Stimulated activated naive CD8-positive, alpha-beta T cell treated with anti-CD3 and anti-CD28 coated beads, Interleukin-15, amount 100 ng/mL, for 72 hours (primary cell): ENCODE data around the gene RREB1.
"Not testable (repeated sequence)": the region's sequence is repeated elsewhere in the genome, so short reads cannot be mapped to it uniquely, and the experiment has no call there.

Source experiments
- ATAC-seq: fragments of 150-1000 bp; cut with Tn5 transposase; 2 replicates; pipeline ENCODE4 v1.10.0; 2021; ENCODE audit warnings: mild to moderate bottlenecking, moderate library complexity
- DNase-seq, 2 donors: peaks; one replicate each; pipeline ENCODE4 v3.0.0; 2021 to 2022
- H3K27ac Mint-ChIP-seq, 2 donors: one replicate each; pipeline ENCODE4 v1.8.0; 2022; ENCODE audit warnings: mild to moderate bottlenecking in 2 of 2, mixed read lengths in 2 of 2, moderate library complexity in 2 of 2
- H3K27me3 Mint-ChIP-seq: one replicate; pipeline ENCODE4 v1.8.0; 2022; ENCODE audit warnings: mixed read lengths
- H3K4me1 Mint-ChIP-seq: one replicate; pipeline ENCODE4 v1.8.0; 2022; ENCODE audit warnings: mild to moderate bottlenecking, mixed read lengths
- H3K4me3 Mint-ChIP-seq, 2 donors: one replicate each; pipeline ENCODE4 v1.8.0; 2022; ENCODE audit warnings: mild to moderate bottlenecking in 2 of 2, mixed read lengths in 2 of 2, moderate library complexity in 1 of 2
- H3K9me3 Mint-ChIP-seq, 2 donors: one replicate each; pipeline ENCODE4 v1.8.0; 2022; ENCODE audit warnings: mixed read lengths in 2 of 2

Gene RREB1

DNA sequence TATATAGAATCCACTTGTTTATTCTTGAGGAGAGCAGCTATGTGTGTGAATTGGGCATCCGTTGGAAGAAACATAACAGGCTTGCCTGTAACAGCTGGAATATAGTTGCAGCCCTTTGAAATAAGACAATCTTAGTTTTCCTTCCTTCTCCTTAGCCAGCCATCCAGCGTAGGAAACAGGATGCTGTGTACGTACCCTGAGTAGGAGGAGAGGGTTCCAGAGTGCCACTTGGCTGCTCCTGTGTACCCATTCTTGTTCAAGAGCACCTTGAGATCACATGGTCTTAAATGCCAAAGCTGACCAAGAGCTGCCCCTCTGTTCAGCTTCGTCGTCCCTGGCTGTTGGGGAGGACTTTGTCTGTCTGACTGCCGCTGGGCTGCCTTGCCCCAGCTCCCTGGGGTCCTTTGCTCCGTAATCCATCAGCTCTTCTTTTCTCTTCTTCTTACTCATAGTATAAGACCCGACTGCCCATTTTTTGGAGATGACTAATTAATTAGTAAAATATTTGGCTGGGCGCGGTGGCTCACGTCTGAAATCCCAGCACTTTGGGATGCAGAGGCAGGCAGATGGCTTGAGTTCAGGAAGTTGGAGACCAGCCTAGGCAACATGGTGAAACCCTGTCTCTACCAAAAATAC, 49.0 kb downstream of the RREB1 start:
- H3K27ac Mint-ChIP-seq = peak overlapping the region in 1 of 2 donors; percentile 60
- no peaks in the 10 kb centered on the region for H3K9me3 Mint-ChIP-seq
- DNase-seq (no peak), ATAC-seq (no peak)
- H3K4me3 Mint-ChIP-seq = peak overlapping the region in 1 of 2 donors; percentile 25
- peaks cover 88% of the 10 kb centered on the region for H3K4me1 Mint-ChIP-seq
- no peaks in the 10 kb centered on the region for H3K27me3 Mint-ChIP-seq

DNA sequence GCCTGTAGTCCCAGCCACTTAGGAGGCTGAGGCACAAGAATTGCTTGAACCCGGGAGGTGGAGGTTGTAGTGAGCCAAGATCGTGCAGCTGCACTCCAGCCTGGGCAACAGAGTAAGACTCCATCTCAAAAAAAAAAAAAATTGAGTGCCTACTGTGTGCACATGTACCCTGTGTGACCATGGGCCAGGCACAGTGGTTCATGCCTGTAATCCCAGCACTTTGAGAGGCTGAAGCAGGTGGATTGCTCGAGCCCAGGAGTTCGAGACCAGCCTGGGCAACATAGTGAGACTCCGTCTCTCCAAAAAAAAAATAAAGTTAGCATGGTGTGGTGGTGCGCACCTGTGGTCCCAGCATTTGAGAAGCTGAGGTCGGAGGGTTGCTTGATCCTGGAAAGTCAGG, 49.5 kb downstream of the RREB1 start:
- ATAC-seq, H3K27me3 Mint-ChIP-seq, H3K4me3 Mint-ChIP-seq, H3K27ac Mint-ChIP-seq, H3K9me3 Mint-ChIP-seq, DNase-seq: not testable (repeated sequence)
- peaks cover 85% of the 10 kb centered on the region for H3K4me1 Mint-ChIP-seq

DNA sequence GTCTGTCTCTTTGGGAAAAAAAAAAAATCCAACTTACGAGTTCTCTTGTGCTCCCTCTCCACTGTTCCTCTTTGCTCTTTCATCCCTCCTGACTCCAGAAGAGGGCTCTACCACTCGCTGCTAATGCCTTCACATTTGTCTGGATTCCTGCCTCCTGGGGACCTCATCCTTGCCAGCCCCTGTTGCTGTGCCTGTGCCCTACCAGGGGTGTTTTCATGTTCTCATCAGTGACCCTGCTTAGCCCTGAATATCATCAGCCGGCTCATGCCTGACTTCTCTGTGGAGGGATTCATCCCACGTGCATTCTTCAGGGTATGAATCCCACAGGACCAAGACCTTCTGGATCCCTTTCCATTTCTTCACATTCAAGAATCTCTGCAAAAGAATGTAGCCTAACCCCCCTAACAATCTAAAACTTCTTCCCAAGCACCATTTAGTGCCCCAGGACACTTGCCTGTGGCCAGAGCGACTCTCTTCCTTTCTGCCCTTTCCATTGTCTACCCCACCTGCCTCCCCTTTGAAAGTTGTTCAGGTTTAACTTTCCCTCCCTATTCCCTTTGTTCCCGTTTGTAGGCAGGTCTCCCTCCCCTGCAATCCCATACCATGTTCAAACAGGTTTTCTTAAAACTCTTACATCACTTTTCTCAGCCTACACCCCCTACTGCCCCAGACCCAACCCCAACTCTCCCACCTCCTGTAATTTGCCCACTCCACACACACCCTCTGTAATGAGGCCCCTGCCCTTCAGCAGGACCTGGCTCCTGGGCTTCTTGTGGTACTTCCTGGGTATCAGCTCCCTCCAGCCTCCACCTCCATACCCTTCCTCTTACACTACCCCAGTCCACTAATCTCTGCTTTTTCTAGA, 50.2 kb downstream of the RREB1 start:
- peak overlapping the region in 1 of 2 donors; percentile 9 for H3K27ac Mint-ChIP-seq
- ATAC-seq = no peak
- H3K27me3 Mint-ChIP-seq = no peaks in the 10 kb centered on the region
- H3K4me1 Mint-ChIP-seq = peaks cover 78% of the 10 kb centered on the region
- H3K9me3 Mint-ChIP-seq = no peaks in the 10 kb centered on the region
- H3K4me3 Mint-ChIP-seq = no peak overlapping the region
- DNase-seq = no peak

DNA sequence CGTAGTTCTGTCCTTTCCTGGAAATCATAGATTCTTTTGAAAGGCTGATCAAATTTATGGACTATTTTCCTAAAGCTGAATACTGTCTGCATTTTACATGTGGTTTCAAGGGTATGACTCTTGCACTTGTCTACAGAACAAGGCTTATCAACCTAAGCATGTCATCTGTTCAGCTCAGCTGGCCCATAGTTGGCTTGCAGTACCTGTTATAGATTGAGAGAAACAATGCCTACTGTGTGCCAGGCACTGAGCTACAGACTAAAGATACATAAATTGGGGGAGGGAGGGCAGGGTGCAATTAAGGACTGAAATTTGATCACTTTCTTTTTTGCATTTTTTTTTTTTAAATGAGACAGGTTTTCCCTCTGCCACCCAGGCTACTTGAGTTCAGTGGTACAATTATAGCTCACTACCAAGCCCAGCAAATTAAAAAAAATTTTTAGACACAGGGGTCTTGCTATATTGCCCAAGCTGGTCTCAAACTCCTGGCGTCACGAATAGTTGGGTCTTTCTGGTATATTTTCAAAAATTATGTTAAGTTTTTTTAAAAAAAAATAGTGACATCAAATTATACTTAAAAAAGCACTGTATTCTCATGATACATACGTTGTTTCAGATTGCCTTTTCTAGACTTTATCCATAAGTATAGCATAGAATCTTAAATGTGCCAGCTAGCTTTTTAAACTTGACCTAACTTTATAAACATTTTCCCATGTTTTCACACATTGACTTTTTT, 52.2 kb downstream of the RREB1 start:
- ATAC-seq (no peak), DNase-seq (no peak)
- H3K27ac Mint-ChIP-seq = no peak overlapping the region
- peaks cover 73% of the 10 kb centered on the region for H3K4me1 Mint-ChIP-seq
- no peaks in the 10 kb centered on the region for H3K27me3 Mint-ChIP-seq
- no peak overlapping the region for H3K4me3 Mint-ChIP-seq
- H3K9me3 Mint-ChIP-seq = no peaks in the 10 kb centered on the region

DNA sequence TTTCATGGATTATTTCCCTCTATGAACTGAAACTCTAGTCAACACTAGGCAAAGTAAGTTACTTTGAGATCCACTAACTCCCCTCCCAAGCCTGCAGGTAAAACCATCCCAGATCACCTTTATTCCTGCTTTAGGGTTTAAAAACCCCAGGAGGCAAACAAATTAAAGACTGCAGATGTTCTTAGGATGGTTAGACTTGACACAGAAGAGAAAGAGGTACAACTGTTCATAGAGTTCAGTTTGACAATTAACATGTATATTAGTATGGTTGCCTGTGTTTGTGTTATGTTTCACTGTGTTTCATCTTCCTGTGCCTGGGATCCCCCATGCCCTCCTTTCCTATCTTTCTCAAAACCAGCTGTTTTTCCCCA, 53.5 kb downstream of the RREB1 start:
- no peaks in the 10 kb centered on the region for H3K9me3 Mint-ChIP-seq
- ATAC-seq (no peak), DNase-seq (no peak)
- H3K27me3 Mint-ChIP-seq = no peaks in the 10 kb centered on the region
- H3K4me3 Mint-ChIP-seq = peak overlapping the region in 1 of 2 donors; percentile 1
- H3K27ac Mint-ChIP-seq = no peak overlapping the region
- H3K4me1 Mint-ChIP-seq = peaks cover 72% of the 10 kb centered on the region

DNA sequence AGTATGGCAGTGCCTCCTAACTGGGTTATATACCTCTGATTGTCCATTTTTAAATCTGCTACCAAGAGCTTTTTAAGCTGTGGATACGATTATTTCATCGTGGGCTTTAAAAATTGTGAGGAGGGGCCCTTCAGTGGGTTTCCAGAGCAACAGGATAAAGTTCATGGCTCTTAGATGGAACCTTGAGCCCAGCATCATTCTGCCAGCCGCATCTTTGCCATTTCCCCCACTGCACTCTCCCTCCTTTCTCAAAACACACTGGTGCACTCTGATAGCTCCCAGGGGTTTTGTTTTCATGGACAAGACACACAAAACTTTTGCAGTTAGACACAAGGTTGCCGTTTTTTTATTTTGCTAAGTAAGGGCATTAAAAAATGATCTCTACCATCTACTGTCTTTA, 54.1 kb downstream of the RREB1 start:
- ATAC-seq = no peak
- Mint-ChIP-seq H3K27ac (no peak overlapping the region), H3K27me3 (no peaks in the 10 kb centered on the region), H3K9me3 (no peaks in the 10 kb centered on the region), H3K4me1 (peaks cover 72% of the 10 kb centered on the region), H3K4me3 (peak overlapping the region in 1 of 2 donors; percentile 1)
- no peak for DNase-seq

DNA sequence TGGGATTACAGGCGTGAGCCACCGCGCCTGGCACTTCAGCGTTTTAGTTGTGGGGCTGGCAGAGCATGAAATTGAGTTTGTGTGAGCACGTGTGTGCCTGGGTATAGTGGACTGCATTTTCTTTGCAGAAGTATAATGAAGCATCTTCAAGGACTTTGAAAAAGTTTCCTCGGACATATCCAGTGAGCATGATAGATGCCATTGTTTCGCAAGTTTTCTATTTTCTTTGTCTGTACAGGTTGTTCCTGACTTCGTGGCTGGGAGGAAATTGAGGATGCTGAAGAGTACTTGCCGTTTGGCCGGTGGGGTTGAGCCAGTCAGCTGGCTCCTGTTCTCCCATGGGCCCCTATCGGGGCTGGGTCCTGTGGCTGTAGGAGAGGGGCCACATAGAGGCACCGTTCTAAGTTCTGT, 55.9 kb downstream of the RREB1 start:
- ATAC-seq (no peak), DNase-seq (no peak)
- Mint-ChIP-seq H3K9me3 (no peaks in the 10 kb centered on the region), H3K27ac (no peak overlapping the region), H3K4me1 (peaks cover 65% of the 10 kb centered on the region), H3K27me3 (no peaks in the 10 kb centered on the region), H3K4me3 (no peak overlapping the region)

DNA sequence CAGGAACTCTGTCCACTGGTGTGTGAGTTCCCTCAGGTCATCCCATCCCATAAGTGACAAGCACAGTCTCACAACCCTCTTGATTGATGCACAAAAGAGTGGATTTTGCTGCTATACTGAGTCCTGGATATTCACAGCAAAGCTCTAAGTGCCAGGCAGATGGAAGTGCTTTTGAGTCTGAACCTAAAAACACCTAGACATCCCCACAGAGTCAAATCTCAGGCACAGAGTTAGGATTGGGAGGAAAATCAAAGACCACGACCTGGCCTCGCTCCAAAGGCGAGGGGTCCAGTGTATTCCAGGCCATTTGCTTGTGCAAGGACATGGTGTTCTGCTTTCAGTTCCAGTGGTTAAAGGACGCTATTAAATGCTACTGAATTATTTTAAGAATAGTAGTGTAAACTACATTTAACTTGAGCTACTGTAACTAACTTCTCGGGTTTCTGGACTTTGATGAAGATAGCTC, 56.8 kb downstream of the RREB1 start:
- H3K27ac Mint-ChIP-seq = no peak overlapping the region

DNA sequence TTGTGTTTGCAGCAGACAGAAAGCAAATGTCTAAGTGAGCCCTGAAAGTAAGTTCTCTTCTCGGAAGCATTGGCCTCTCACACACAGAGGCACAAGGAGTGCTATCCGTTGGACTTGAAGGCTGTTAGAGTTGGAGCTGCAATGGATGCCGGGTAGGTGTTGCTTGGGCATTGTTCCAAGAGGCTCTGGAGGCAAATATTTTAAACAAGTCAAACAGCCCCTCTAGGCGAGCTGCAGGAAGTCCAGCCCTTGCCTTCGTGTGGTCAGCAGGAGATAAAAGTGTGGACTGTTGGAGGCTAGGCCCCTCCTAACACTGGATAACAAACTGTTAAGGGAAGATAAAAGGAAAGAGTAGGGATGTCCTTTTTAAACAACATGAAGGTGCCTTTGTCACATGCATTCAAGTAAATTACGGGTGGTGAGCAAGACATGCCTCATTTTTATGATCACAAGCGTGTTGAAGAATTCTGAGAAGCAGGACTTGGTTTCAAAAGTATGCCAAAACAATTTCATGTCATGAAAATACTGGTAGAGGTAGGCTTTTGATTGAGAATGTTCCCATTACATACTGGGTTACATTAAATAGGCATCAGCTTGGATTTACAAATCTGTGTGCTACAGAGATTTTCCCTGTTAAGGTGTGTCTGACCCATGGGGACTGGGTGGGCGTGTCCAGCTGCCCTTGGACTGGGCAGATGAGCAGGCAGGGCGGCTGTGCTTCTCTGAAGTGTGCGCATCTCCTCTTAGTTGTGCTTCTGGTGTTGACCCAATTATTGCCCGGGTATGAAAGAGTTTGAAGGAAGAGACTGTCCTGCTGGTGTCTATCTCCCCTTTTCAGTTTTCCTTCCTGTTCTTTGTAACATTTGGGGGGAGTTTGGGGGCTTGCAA, 57.5 kb downstream of the RREB1 start:
- Mint-ChIP-seq H3K27ac (no peak overlapping the region), H3K9me3 (no peaks in the 10 kb centered on the region), H3K4me3 (no peak overlapping the region), H3K4me1 (peaks cover 67% of the 10 kb centered on the region), H3K27me3 (no peaks in the 10 kb centered on the region)
- ATAC-seq (no peak), DNase-seq (no peak)

More for the DNA sequence above, 56.8 kb downstream of the RREB1 start:
- peaks cover 66% of the 10 kb centered on the region for H3K4me1 Mint-ChIP-seq
- DNase-seq (no peak), ATAC-seq (no peak)
- no peaks in the 10 kb centered on the region for H3K9me3 Mint-ChIP-seq
- no peak overlapping the region for H3K4me3 Mint-ChIP-seq
- H3K27me3 Mint-ChIP-seq = no peaks in the 10 kb centered on the region

DNA sequence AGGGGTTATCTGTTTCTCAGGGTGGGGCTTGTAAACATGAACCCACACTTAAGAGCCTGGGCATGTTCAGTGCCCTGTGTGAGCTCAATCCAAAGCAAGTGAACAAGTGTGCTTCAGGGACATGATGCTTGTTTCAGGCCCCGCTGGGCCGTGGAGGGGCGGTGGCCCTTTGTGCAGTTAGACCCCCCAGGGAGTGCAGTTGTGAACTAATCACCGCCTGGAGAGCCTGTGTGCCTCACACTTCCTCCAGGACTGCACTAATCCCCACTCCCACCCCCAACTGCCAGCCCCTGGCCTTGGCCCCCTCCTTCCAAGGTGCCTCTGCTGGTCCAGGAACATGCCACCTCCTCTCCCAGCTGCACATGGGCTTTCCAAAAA, 58.1 kb downstream of the RREB1 start:
- H3K9me3 Mint-ChIP-seq = no peaks in the 10 kb centered on the region
- H3K27me3 Mint-ChIP-seq = no peaks in the 10 kb centered on the region
- H3K27ac Mint-ChIP-seq = peak overlapping the region in 1 of 2 donors; percentile 76
- ATAC-seq (no peak), DNase-seq (no peak)
- no peak overlapping the region for H3K4me3 Mint-ChIP-seq
- H3K4me1 Mint-ChIP-seq = peaks cover 68% of the 10 kb centered on the region

DNA sequence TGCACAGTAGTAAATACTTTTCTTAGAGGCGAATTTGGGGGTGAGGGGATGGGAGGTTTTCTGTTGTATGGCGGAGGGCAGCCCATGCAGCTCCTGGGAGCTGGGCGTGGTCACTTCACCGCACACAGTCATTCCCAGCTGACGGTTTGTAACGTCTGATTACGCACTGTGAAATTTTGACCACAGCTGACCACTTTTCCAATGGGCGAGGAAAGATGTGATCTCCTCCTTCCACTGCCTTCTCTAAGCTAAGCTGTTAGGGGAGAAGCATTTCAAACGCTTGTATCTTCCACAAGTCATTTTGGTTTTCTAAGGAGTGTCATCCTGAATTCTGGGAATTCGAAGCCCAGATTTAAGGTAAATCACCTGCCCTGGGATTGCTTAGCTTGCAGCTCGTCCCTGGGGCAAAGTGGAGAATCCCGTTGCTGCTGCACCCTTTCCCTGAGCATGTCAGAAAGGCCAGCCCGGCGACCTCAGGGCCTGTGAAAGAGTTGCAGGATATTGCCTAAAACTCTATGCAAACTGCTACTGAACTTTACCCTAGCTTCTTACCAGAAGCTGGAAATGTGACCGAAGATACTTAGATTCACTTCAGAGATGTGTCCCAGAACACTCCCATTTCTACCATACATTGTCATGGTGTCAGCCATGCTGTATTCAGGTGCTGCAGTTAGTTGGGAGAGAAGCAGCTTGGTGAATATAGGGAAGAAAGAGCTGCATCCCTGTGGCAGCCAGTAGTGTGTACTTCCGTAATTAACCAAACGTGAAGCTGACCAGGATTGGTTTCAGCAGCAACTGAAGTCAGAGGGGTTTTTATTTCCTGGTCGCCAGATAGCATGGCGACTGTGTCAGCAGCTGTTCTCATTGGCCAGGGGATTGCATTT, 58.9 kb downstream of the RREB1 start:
- Mint-ChIP-seq H3K4me1 (peaks cover 68% of the 10 kb centered on the region), H3K9me3 (no peaks in the 10 kb centered on the region), H3K4me3 (no peak overlapping the region), H3K27me3 (no peaks in the 10 kb centered on the region), H3K27ac (peak overlapping the region; percentile 48 to 59)
- ATAC-seq = no peak
- DNase-seq = no peak

DNA sequence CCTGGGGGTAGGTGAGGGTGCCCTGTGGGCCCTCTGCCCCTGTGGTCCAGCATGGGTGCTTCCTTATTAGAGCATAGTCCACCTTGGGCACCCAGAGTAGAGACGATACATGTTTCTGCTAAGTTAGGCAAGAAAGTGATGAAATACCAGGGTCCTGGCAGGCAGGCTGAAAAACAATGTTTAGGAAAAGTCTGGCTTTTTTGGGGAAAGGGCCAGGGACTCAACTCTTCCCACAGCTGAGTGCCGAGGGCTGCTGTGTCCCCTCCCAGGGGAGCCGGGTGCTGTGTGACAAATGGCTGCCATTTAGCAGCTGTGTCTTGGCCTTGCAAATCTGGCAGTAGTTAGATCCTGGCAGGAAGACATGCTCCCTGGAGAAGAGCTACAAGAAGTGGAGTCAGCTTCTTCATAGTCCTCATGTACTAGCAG, 61.5 kb downstream of the RREB1 start:
- H3K27ac Mint-ChIP-seq = no peak overlapping the region
- peaks cover 57% of the 10 kb centered on the region for H3K4me1 Mint-ChIP-seq
- H3K4me3 Mint-ChIP-seq = no peak overlapping the region
- no peaks in the 10 kb centered on the region for H3K27me3 Mint-ChIP-seq
- H3K9me3 Mint-ChIP-seq = no peaks in the 10 kb centered on the region
- DNase-seq (no peak), ATAC-seq (no peak)

DNA sequence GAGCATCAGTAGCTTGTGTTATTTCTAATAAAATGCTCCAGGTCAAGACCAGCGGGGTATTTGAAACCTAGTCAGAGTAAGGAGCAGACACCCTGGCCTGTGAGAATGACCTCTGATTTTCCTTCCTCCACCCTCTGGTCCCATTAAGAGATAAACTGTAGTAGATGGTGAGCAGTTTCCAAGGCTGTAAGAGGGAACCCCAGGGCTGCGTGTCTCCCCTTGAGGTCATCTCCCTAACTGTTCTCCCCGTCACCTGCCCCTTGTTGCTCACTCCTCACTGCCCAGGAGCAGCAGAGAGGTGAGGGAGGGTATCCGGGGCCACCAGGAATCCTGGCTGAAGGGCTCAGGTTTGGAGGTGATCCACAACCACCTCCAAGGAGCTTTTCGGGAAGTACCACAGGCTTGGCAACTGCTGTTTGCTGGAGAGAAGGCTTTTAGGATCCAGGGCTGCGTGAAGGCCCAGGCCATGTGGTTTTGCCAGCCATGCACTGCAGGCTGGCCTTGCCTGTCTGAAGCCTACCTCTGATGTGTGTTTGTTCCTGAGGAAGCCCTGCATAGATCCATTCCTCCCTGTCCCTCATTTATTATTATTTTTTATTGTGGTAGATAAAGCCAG, 62.5 kb downstream of the RREB1 start:
- peaks cover 48% of the 10 kb centered on the region for H3K4me1 Mint-ChIP-seq
- no peak overlapping the region for H3K27ac Mint-ChIP-seq
- no peak for DNase-seq
- H3K4me3 Mint-ChIP-seq = no peak overlapping the region
- H3K27me3 Mint-ChIP-seq = no peaks in the 10 kb centered on the region
- no peaks in the 10 kb centered on the region for H3K9me3 Mint-ChIP-seq
- no peak for ATAC-seq

DNA sequence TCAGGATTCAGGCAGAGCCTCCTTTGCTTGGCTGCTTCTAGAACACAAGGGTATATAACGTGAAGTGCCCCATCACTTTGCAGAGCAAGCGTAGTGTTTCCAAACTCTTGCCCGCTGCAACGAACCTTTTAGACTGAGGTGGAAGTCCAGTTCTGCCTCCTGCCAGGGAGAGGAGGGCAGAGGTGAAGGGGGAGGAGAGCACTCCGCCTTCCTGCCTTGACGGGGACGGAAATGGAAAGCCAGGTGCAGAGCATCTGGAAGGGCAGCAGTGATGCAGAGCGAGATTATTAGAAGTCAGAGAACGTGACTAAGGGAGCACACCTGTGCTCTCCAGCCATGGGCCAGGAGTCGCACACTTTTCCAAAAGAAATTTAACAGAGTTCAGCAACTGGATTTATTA, 63.4 kb downstream of the RREB1 start:
- ATAC-seq (no peak), DNase-seq (no peak)
- Mint-ChIP-seq H3K27ac (peak overlapping the region in 1 of 2 donors; percentile 82), H3K4me1 (peaks cover 40% of the 10 kb centered on the region), H3K9me3 (no peaks in the 10 kb centered on the region), H3K4me3 (no peak overlapping the region), H3K27me3 (no peaks in the 10 kb centered on the region)
